ENCODE data around the gene TUBA1C.
"Not testable (repeated sequence)": the region's sequence is repeated elsewhere in the genome, so short reads cannot be mapped to it uniquely, and the experiment has no call there.

Gene TUBA1C

GRCh38 chr12:49264873-49265792 lies at the start of gene TUBA1C:
TSS of gene TUBA1C (plus strand) at chr12:49265082. CDS start at chr12:49265182, 100 bp downstream.
- peak; percentile 98 for DNase-seq

GRCh38 chr12:49219417-49220026 lies 45.4 kb upstream of the TUBA1C start:
- DNase-seq, result no peak

GRCh38 chr12:49220972-49221371 lies 43.9 kb upstream of the TUBA1C start:
- DNase-seq, result no peak

- no peak for DNase-seq
These were observed 41.8 kb upstream of the TUBA1C start for GRCh38 chr12:49223122-49223521.

- no peak for DNase-seq
These were observed 41.1 kb upstream of the TUBA1C start for GRCh38 chr12:49223590-49224369.

GRCh38 chr12:49225576-49226166 lies 39.2 kb upstream of the TUBA1C start:
- DNase-seq, result no peak

- no peak for DNase-seq
These were observed 37.2 kb upstream of the TUBA1C start for GRCh38 chr12:49227713-49228112.

GRCh38 chr12:49228653-49229052 lies 36.2 kb upstream of the TUBA1C start:
- DNase-seq, result no peak

- no peak for DNase-seq
These were observed 34.6 kb upstream of the TUBA1C start for GRCh38 chr12:49230176-49230804.

GRCh38 chr12:49230805-49231194 lies 34.1 kb upstream of the TUBA1C start:
- DNase-seq, result no peak

- DNase-seq, result no peak
These were observed 32.8 kb upstream of the TUBA1C start for GRCh38 chr12:49231878-49232655.

- no peak for DNase-seq
These were observed 31.7 kb upstream of the TUBA1C start for GRCh38 chr12:49232940-49233841.

- DNase-seq, result peak; percentile 64
These were observed 30.9 kb upstream of the TUBA1C start for GRCh38 chr12:49233842-49234526.

GRCh38 chr12:49236423-49236822 lies 28.5 kb upstream of the TUBA1C start:
- DNase-seq, result peak; percentile 34

- DNase-seq, result no peak
These were observed 21.3 kb upstream of the TUBA1C start for GRCh38 chr12:49243631-49244030.

GRCh38 chr12:49244176-49244575 lies 20.7 kb upstream of the TUBA1C start:
- no peak for DNase-seq

- DNase-seq, result no peak
These were observed 13.5 kb upstream of the TUBA1C start for GRCh38 chr12:49251357-49251756.

- no peak for DNase-seq
These were observed 11.8 kb upstream of the TUBA1C start for GRCh38 chr12:49253033-49253623.

- not testable (repeated sequence) for DNase-seq
These were observed 9.4 kb upstream of the TUBA1C start for GRCh38 chr12:49255456-49255855.
